Neural progenitor cell (in vitro differentiated cells): ENCODE results near the gene NLK. TPM values are rescaled to one million over a fixed set of nuclear protein-coding genes. Genes with fewer than 3 reads are reported as not detected.

ENCODE experiments used
- DNase-seq: peaks from one replicate; pipeline ENCODE4 v3.0.0-alpha.2; 2016; ENCODE audit warnings: low spot score
- H2AFZ ChIP-seq: fragments of 200-600 bp; sonication (generic); replicated peaks from 2 replicates; pipeline ENCODE4 v1.6.1; 2016; ENCODE audit warnings: antibody characterized with exemption
- H3F3A ChIP-seq: fragments of 200-600 bp; sonication (generic); 2 replicates; pipeline ENCODE4 v1.6.1; 2016; ENCODE audit warnings: antibody characterized with exemption, low read depth
- H3K27ac ChIP-seq: fragments of 200-600 bp; sonication (generic); 2 replicates; pipeline ENCODE4 v1.5.1; 2016; ENCODE audit warnings: mild to moderate bottlenecking
- H3K27me3 ChIP-seq: fragments of 200-600 bp; sonication (generic); 2 replicates; pipeline ENCODE4 v1.6.1; 2016; ENCODE audit warnings: mild to moderate bottlenecking, moderate library complexity
- H3K36me3 ChIP-seq: fragments of 200-600 bp; sonication (generic); 2 replicates; pipeline ENCODE4 v1.5.1; 2016
- H3K4me1 ChIP-seq: fragments of 200-600 bp; sonication (generic); 2 replicates; pipeline ENCODE4 v1.6.1; 2016; ENCODE audit warnings: mixed run types
- H3K4me2 ChIP-seq: fragments of 200-600 bp; sonication (generic); 2 replicates; pipeline ENCODE4 v1.6.1; 2016
- H3K4me3 ChIP-seq: fragments of 200-600 bp; sonication (generic); 2 replicates; pipeline ENCODE4 v1.5.1; 2016
- H3K79me2 ChIP-seq: fragments of 200-600 bp; sonication (generic); 2 replicates; pipeline ENCODE4 v1.6.1; 2016; ENCODE audit warnings: low read depth
- H3K9ac ChIP-seq: fragments of 200-600 bp; sonication (generic); 2 replicates; pipeline ENCODE4 v1.6.1; 2016
- H3K9me3 ChIP-seq: fragments of 200-600 bp; sonication (generic); 2 replicates; pipeline ENCODE4 v1.5.1; 2016; ENCODE audit warnings: low read depth
- H4K20me1 ChIP-seq: fragments of 200-600 bp; sonication (generic); 2 replicates; pipeline ENCODE4 v1.6.1; 2016; ENCODE audit warnings: low read depth
- H3K27ac Mint-ChIP-seq: 3 replicates; pipeline ENCODE4 v1.8.0; 2021; ENCODE audit warnings: mixed read lengths
- H3K27me3 Mint-ChIP-seq: 2 replicates; pipeline ENCODE4 v1.8.0; 2022; ENCODE audit warnings: low read depth, mild to moderate bottlenecking, inconsistent platforms, moderate library complexity, mixed read lengths; ENCODE audit not compliant: insufficient read depth
- H3K36me3 Mint-ChIP-seq: 3 replicates; pipeline ENCODE4 v1.8.0; 2021; ENCODE audit warnings: mixed read lengths
- H3K4me1 Mint-ChIP-seq: 3 replicates; pipeline ENCODE4 v1.8.0; 2021; ENCODE audit warnings: mixed read lengths
- H3K4me3 Mint-ChIP-seq: 3 replicates; pipeline ENCODE4 v1.8.0; 2021; ENCODE audit warnings: mild to moderate bottlenecking, moderate library complexity, mixed read lengths
- H3K9me3 Mint-ChIP-seq: 3 replicates; pipeline ENCODE4 v1.8.0; 2020; ENCODE audit warnings: mixed read lengths
- EZH2 ChIP-seq: fragments of 200-600 bp; sonication (generic); IDR thresholded peaks from 2 replicates; pipeline ENCODE4 v1.6.1; 2017; ENCODE audit warnings: antibody characterized with exemption, mild to moderate bottlenecking, moderate library complexity
- EZH2phosphoT487 ChIP-seq: fragments of 200-600 bp; sonication (generic); IDR thresholded peaks from 2 replicates; pipeline ENCODE4 v1.6.1; 2017; ENCODE audit warnings: antibody characterized with exemption
- total RNA-seq: library from RNA; depleted of rRNA; stranded (reverse); fragments of >200 nt; gene quantifications from 2 replicates; pipeline ENCODE4 v1.2.3, GENCODE V29; 2015; ENCODE audit warnings: low replicate concordance
- TF ChIP-seq, protein P1 (sequence below): fragments of 200-600 bp; sonication (generic); IDR thresholded peaks from 2 replicates; pipeline ENCODE4 v1.5.1; 2017; ENCODE audit warnings: antibody characterized with exemption, mild to moderate bottlenecking

The NLK gene
- total RNA-seq, 1 donor from 2014 or later = 61.7 TPM

- TF ChIP-seq, protein P1, sequence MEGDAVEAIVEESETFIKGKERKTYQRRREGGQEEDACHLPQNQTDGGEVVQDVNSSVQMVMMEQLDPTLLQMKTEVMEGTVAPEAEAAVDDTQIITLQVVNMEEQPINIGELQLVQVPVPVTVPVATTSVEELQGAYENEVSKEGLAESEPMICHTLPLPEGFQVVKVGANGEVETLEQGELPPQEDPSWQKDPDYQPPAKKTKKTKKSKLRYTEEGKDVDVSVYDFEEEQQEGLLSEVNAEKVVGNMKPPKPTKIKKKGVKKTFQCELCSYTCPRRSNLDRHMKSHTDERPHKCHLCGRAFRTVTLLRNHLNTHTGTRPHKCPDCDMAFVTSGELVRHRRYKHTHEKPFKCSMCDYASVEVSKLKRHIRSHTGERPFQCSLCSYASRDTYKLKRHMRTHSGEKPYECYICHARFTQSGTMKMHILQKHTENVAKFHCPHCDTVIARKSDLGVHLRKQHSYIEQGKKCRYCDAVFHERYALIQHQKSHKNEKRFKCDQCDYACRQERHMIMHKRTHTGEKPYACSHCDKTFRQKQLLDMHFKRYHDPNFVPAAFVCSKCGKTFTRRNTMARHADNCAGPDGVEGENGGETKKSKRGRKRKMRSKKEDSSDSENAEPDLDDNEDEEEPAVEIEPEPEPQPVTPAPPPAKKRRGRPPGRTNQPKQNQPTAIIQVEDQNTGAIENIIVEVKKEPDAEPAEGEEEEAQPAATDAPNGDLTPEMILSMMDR = no peak
- TF ChIP-seq EZH2 (no peak), EZH2phosphoT487 (no peak)
- Mint-ChIP-seq H3K27ac (no peak overlapping the region), H3K36me3 (peaks cover 9% of the 10 kb centered on the region), H3K4me3 (no peak overlapping the region), H3K27me3 (no peaks in the 10 kb centered on the region), H3K4me1 (no peaks in the 10 kb centered on the region), H3K9me3 (peaks cover 3% of the 10 kb centered on the region)
- H3F3A ChIP-seq = no peaks in the 10 kb centered on the region
- H2AFZ ChIP-seq = no peak overlapping the region
- H3K27me3 ChIP-seq = no peaks in the 10 kb centered on the region
- no peaks in the 10 kb centered on the region for H3K9me3 ChIP-seq
- H3K27ac ChIP-seq = no peak overlapping the region
- no peak overlapping the region for H3K4me2 ChIP-seq
- peaks cover 34% of the 10 kb centered on the region for H4K20me1 ChIP-seq
- H3K79me2 ChIP-seq = peaks cover 84% of the 10 kb centered on the region
- no peak for DNase-seq
- no peak overlapping the region for H3K9ac ChIP-seq
- peaks cover 3% of the 10 kb centered on the region for H3K36me3 ChIP-seq
- H3K4me3 ChIP-seq = no peak overlapping the region
- H3K4me1 ChIP-seq = no peaks in the 10 kb centered on the region
These were observed 57.8 kb downstream of the NLK start for GRCh38 chr17:28100251-28100650.

- H3K27ac Mint-ChIP-seq = no peak overlapping the region
- Histone ChIP-seq H3K9me3 (no peaks in the 10 kb centered on the region), H3F3A (no peaks in the 10 kb centered on the region), H3K36me3 (peaks cover 3% of the 10 kb centered on the region), H4K20me1 (peaks cover 38% of the 10 kb centered on the region), H3K79me2 (peaks cover 84% of the 10 kb centered on the region), H3K4me2 (no peak overlapping the region), H3K27ac (no peak overlapping the region), H3K4me3 (no peak overlapping the region), H3K4me1 (no peaks in the 10 kb centered on the region), H3K9ac (no peak overlapping the region), H3K27me3 (no peaks in the 10 kb centered on the region), H2AFZ (no peak overlapping the region)
- H3K27me3 Mint-ChIP-seq = no peaks in the 10 kb centered on the region
- peaks cover 3% of the 10 kb centered on the region for H3K9me3 Mint-ChIP-seq
- H3K4me1 Mint-ChIP-seq = no peaks in the 10 kb centered on the region
- TF ChIP-seq, protein P1 = no peak
- TF ChIP-seq EZH2phosphoT487 (no peak), EZH2 (no peak)
- DNase-seq = no peak
- H3K4me3 Mint-ChIP-seq = no peak overlapping the region
- peaks cover 9% of the 10 kb centered on the region for H3K36me3 Mint-ChIP-seq
These were observed 58.5 kb downstream of the NLK start for GRCh38 chr17:28100936-28101335.

- Histone ChIP-seq H3K79me2 (peaks cover 82% of the 10 kb centered on the region), H4K20me1 (peaks cover 29% of the 10 kb centered on the region)
These were observed 59.4 kb downstream of the NLK start for GRCh38 chr17:28101919-28102318.

More at GRCh38 chr17:28101919-28102318, 59.4 kb downstream of the NLK start:
- no peaks in the 10 kb centered on the region for H3K27me3 Mint-ChIP-seq
- DNase-seq = no peak
- H3K36me3 Mint-ChIP-seq = peaks cover 9% of the 10 kb centered on the region
- no peak overlapping the region for H3K4me3 ChIP-seq
- no peak overlapping the region for H3K9ac ChIP-seq
- no peak overlapping the region for H3K27ac ChIP-seq
- peaks cover 3% of the 10 kb centered on the region for H3K9me3 Mint-ChIP-seq
- H3F3A ChIP-seq = no peaks in the 10 kb centered on the region
- H2AFZ ChIP-seq = no peak overlapping the region
- no peaks in the 10 kb centered on the region for H3K4me1 Mint-ChIP-seq
- no peak overlapping the region for H3K4me3 Mint-ChIP-seq
- H3K36me3 ChIP-seq = peaks cover 3% of the 10 kb centered on the region
- H3K27ac Mint-ChIP-seq = no peak overlapping the region
- no peak overlapping the region for H3K4me2 ChIP-seq
- no peaks in the 10 kb centered on the region for H3K9me3 ChIP-seq
- no peaks in the 10 kb centered on the region for H3K4me1 ChIP-seq
- H3K27me3 ChIP-seq = no peaks in the 10 kb centered on the region
- TF ChIP-seq EZH2 (no peak), EZH2phosphoT487 (no peak)
- TF ChIP-seq, protein P1 = no peak
